Esophagus muscularis mucosa (tissue), 4 donors: Measurements from ENCODE around the gene PPP2R5C. TPM values are rescaled to one million over a fixed set of nuclear protein-coding genes. Genes with fewer than 3 reads are reported as not detected.

Experiments used
- DNase-seq: peaks from one replicate; pipeline ENCODE4 v3.0.0-alpha.2; 2017; ENCODE audit errors: extremely low spot score
- H3K27ac ChIP-seq, 4 donors: fragments of 200-600 bp; sonication (generic); replicated peaks in 1 of 4; 1 replicate in 3 of 4; 2 replicates in 1 of 4; pipeline ENCODE4 v1.5.1; 2016 to 2019; ENCODE audit warnings: mild to moderate bottlenecking in 1 of 4
- H3K27me3 ChIP-seq, 4 donors: fragments of 200-600 bp; sonication (generic); one replicate each; pipeline versions ENCODE4 v1.5.1 to v1.6.0; 2016 to 2019
- H3K36me3 ChIP-seq, 4 donors: fragments of 200-600 bp; sonication (generic); one replicate each; pipeline ENCODE4 v1.5.1; 2016 to 2019
- H3K4me1 ChIP-seq, 4 donors: fragments of 200-600 bp; sonication (generic); one replicate each; pipeline ENCODE4 v1.5.1; 2016 to 2019
- H3K4me3 ChIP-seq, 4 donors: fragments of 200-600 bp; sonication (generic); 1 replicate in 2 of 4; 2 replicates in 2 of 4; pipeline ENCODE4 v1.5.1; 2016 to 2019; ENCODE audit warnings: mild to moderate bottlenecking in 4 of 4, moderate library complexity in 1 of 4
- H3K9me3 ChIP-seq, 4 donors: fragments of 200-600 bp; sonication (generic); 1 replicate in 3 of 4; 2 replicates in 1 of 4; pipeline ENCODE4 v1.5.1; 2016 to 2019
- EP300 ChIP-seq: sonication (generic); formaldehyde crosslinking; IDR thresholded peaks from one replicate; pipeline ENCODE4 v1.6.1; 2017; ENCODE audit warnings: antibody characterized with exemption
- POLR2A ChIP-seq: fragments of 450-650 bp; IDR thresholded peaks from one replicate; pipeline ENCODE4 v1.6.1; 2017; ENCODE audit warnings: antibody characterized with exemption, moderate library complexity, mild to moderate bottlenecking, low read depth
- POLR2AphosphoS5 ChIP-seq, 2 donors: sonication (generic); formaldehyde crosslinking; IDR thresholded peaks; one replicate each; pipeline ENCODE4 v1.6.1; 2017; ENCODE audit warnings: antibody characterized with exemption in 2 of 2
- WGBS: methylation state at CpG from one replicate; pipeline ENCODE4 v1.1.5; 2018; 5-methylcytosine and 5-hydroxymethylcytosine counted together
- intact Hi-C: fragments of 100-400 bp; cut with DNase I; formaldehyde crosslinking; loops from one replicate; pipeline ENCODE4 v1.15.1; 2023
- total RNA-seq, 4 donors: library from RNA; depleted of rRNA; stranded (reverse); fragments of >200 nt; gene quantifications; one replicate each; pipeline versions ENCODE4 v1.1.0 to v1.2.1, GENCODE V29; 2016
- TF ChIP-seq, protein P1 (sequence below), 3 experiments: fragments of 200-600 bp in 2 of 3; fragments of 450-650 bp in 1 of 3; sonication (generic) in 2 of 3; IDR thresholded peaks; one replicate each; pipeline ENCODE4 v1.5.1; 2017 to 2019; ENCODE audit warnings: antibody characterized with exemption in 3 of 3, mild to moderate bottlenecking in 2 of 3, moderate library complexity in 1 of 3

The PPP2R5C gene
- total RNA-seq, 4 donors from 2014 or later = 103 to 142 (median 131) TPM

DNA sequence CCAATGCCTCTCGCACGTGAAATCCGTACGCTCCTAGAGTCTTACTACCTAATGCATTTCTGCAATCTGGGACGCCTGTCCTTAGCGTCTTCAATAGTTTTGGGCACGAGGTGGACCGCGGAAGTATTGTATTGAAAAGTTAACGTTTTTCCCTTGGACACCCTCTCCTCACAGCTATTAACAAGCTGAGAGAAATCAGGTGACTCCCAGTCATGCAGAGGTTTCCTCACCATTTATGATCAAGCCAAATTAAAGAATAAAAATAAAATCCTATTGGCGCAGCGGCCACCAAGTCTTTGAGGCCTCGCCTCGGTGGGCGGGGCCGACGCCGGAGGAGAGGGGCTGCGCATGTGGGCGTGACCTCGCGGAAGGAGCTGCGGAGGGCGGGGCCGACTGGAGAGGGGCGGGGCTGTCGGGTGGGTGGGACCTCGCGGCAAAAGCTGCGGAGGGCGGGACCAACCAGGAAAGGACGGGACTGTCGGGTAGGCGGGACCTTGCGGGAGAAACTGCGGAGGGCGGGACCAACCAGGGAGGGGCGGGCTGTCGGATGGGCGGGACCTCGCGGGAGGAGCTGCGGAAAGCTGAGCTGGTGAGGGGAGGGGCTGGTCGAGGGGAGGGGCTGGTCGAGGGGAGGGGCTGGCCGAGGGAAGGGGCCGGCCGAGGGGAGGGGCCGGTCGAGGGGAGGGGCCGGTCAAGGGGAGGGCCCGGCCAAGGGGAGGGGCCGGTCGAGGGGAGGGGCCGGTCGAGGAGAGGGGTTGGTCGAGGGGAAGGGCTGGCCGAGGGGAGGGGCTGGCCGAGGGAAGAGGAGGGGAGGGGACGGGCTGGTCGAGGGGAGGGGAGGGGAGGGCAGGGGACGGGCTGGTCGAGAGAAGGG is 1.1 kb upstream of the PPP2R5C start:
- 5% methylated on average over 33 of the region's 63 CpGs for WGBS
- intact Hi-C loops = loop anchor here (10.0 kb wide), 2 partner anchors 184 to 334 kb away; no protein-coding TSS in a partner anchor
- peak; percentile 100 for DNase-seq
- peaks cover 0 to 14% (median 6%) of the 10 kb centered on the region in 4 donors for H3K36me3 ChIP-seq
- peak overlapping the region; percentile 81 to 99 (median 96) for H3K27ac ChIP-seq
- TF ChIP-seq POLR2AphosphoS5 (IDR thresholded peaks at IDR 0.05) = peak; percentile 20 to 54
- TF ChIP-seq EP300 = no peak
- TF ChIP-seq POLR2A = no peak
- TF ChIP-seq, protein P1, sequence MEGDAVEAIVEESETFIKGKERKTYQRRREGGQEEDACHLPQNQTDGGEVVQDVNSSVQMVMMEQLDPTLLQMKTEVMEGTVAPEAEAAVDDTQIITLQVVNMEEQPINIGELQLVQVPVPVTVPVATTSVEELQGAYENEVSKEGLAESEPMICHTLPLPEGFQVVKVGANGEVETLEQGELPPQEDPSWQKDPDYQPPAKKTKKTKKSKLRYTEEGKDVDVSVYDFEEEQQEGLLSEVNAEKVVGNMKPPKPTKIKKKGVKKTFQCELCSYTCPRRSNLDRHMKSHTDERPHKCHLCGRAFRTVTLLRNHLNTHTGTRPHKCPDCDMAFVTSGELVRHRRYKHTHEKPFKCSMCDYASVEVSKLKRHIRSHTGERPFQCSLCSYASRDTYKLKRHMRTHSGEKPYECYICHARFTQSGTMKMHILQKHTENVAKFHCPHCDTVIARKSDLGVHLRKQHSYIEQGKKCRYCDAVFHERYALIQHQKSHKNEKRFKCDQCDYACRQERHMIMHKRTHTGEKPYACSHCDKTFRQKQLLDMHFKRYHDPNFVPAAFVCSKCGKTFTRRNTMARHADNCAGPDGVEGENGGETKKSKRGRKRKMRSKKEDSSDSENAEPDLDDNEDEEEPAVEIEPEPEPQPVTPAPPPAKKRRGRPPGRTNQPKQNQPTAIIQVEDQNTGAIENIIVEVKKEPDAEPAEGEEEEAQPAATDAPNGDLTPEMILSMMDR (IDR thresholded peaks at IDR 0.05) = no peak
- peaks cover 18 to 39% (median 35%) of the 10 kb centered on the region in 4 donors for H3K4me1 ChIP-seq
- peak overlapping the region; percentile 82 to 99 (median 92) for H3K4me3 ChIP-seq
- peaks cover 0 to 6% (median 0%) of the 10 kb centered on the region in 4 donors for H3K27me3 ChIP-seq
- no peaks in the 10 kb centered on the region for H3K9me3 ChIP-seq

DNA sequence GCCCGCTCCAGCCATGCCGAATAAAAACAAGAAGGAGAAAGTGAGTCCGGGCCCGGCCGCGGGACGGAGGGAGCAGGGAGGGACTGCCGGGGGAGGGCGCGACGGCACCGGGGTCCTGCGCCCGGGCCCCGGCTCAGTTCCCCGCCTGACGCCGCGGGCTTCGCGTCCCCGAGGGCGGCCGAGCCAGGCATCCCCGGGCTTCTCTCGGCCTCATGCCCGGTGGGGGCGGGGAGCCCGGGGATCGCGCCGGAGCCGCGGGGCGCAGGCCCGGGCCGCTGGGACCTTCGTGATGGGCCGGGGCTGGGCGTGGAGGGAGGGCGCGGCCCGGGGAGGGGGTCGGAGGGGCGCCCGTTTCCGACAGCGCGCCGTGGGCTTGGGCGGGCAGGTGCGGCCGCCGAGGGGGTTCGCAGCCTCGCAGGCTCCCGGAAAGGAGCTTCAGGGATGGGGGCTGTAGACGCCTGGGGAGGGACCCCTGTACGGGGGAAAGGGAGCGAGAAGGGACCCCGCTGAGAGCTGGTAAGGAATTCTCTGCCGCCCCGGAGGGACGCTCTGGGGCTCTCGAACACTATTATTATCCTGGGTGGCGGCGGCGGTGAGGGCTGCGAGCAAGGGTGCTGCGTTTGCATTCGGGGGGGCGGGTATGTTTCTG is 496 bp downstream of the PPP2R5C start:
- intact Hi-C loops = loop anchor here (10.0 kb wide), 2 partner anchors 183 to 333 kb away; no protein-coding TSS in a partner anchor
- peaks cover 18 to 46% (median 39%) of the 10 kb centered on the region in 4 donors for H3K4me1 ChIP-seq

DNA sequence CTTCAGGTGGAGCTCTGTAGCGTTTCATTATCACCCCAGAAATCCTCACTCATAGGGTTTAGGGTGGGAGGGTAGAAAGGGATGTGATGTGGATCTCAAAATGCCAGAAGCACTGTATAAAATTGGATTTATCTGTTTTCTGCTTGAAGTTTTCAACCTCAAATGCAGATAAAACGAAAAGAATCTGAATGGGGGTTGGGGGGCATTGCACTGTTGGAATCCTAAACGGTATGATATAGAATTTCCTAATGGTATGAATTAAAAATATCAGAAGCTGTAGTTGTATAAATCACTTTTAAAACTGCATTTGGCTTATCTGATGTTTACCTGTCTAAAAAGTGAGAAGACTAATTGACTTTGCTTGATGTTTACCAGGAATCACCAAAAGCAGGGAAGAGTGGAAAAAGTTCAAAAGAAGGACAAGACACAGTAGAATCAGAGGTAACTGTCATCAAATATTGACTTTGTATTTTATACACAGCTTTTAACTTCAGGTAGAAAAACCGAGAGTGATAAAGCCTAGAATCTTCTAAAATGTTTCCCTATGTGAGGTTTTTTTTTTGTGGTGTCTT is 1.1 kb downstream of the PPP2R5C start:
- no peaks in the 10 kb centered on the region for H3K9me3 ChIP-seq
- 28% methylated on average over 4 of the region's 4 CpGs for WGBS
- intact Hi-C loops = loop anchor here (10.0 kb wide), 2 partner anchors 182 to 332 kb away; no protein-coding TSS in a partner anchor
- H3K36me3 ChIP-seq = peaks cover 0 to 31% (median 15%) of the 10 kb centered on the region in 4 donors
- peak overlapping the region; percentile 81 to 99 (median 91) for H3K27ac ChIP-seq
- H3K27me3 ChIP-seq = no peaks in the 10 kb centered on the region
- TF ChIP-seq, protein P1 (IDR thresholded peaks at IDR 0.05) = no peak
- TF ChIP-seq EP300 = no peak
- no peak for TF ChIP-seq POLR2AphosphoS5 (IDR thresholded peaks at IDR 0.05)
- TF ChIP-seq POLR2A = no peak
- peaks cover 18 to 46% (median 41%) of the 10 kb centered on the region in 4 donors for H3K4me1 ChIP-seq
- no peak for DNase-seq
- peak overlapping the region; percentile 82 to 99 (median 92) for H3K4me3 ChIP-seq

More for the DNA sequence above, 496 bp downstream of the PPP2R5C start:
- Histone ChIP-seq H3K9me3 (no peaks in the 10 kb centered on the region), H3K4me3 (peak overlapping the region; percentile 82 to 99 (median 92)), H3K27me3 (no peaks in the 10 kb centered on the region), H3K27ac (peak overlapping the region; percentile 81 to 99 (median 91)), H3K36me3 (peaks cover 0 to 25% (median 13%) of the 10 kb centered on the region in 4 donors)
- 0% methylated on average over 4 of the region's 72 CpGs for WGBS
- DNase-seq = peak; percentile 91
- TF ChIP-seq EP300 (no peak), POLR2A (no peak), POLR2AphosphoS5 (IDR thresholded peaks at IDR 0.05) (no peak)
- TF ChIP-seq, protein P1 (IDR thresholded peaks at IDR 0.05) = no peak

DNA sequence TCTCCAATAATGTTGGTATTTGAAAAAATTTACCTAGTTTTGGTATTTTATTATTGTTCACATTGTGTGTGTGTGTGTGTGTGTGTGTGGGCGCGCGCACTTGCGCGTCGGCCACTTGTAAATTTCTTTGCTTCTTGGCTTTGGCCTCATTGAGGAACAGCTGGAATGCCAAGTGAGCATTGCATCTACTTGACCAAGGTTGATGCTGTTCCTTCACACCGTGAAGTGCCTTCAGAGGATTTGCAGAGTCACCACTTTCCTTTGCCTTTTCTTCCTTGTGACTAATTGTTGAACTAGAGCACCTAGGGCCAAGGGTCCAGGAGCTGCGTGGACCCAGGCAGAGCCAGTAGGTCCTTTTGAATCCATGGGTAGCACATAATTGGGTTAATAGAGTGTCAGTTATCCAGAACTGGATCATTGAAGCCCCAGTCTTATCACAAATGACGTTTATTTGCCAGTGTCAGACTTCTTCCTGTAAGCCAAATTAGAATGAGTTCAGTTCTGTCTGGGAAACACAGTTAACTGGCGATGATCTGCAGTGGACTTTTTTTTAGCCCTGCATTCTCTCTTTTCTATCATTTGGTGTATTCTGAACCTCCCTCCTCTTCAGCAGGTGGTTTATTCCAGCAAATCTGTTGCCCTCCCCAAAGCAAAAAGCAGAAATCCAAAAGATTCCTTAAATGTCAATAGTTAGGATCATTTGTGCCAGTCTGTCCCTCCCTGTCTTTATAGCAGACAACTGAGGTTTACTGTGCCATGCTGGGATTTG is 2.6 kb downstream of the PPP2R5C start:
- peak; percentile 84 for DNase-seq
- Histone ChIP-seq H3K4me1 (peaks cover 18 to 46% (median 41%) of the 10 kb centered on the region in 4 donors), H3K4me3 (no peak overlapping the region), H3K36me3 (peaks cover 0 to 34% (median 15%) of the 10 kb centered on the region in 4 donors), H3K27ac (peak overlapping the region in 3 of 4 donors; percentile 13 to 41 (median 21)), H3K27me3 (no peaks in the 10 kb centered on the region), H3K9me3 (no peaks in the 10 kb centered on the region)
- TF ChIP-seq POLR2AphosphoS5 (IDR thresholded peaks at IDR 0.05) (no peak), EP300 (no peak), POLR2A (no peak)
- TF ChIP-seq, protein P1 (IDR thresholded peaks at IDR 0.05) = no peak
- intact Hi-C loops = loop anchor here (10.0 kb wide), 2 partner anchors 181 to 331 kb away; no protein-coding TSS in a partner anchor
- WGBS = 94% methylated on average over 10 of the region's 10 CpGs
